ENCODE measurements around the gene SLC3A2.
"Not testable (repeated sequence)": the region's sequence is repeated elsewhere in the genome, so short reads cannot be mapped to it uniquely, and the experiment has no call there.

Gene SLC3A2

DNA sequence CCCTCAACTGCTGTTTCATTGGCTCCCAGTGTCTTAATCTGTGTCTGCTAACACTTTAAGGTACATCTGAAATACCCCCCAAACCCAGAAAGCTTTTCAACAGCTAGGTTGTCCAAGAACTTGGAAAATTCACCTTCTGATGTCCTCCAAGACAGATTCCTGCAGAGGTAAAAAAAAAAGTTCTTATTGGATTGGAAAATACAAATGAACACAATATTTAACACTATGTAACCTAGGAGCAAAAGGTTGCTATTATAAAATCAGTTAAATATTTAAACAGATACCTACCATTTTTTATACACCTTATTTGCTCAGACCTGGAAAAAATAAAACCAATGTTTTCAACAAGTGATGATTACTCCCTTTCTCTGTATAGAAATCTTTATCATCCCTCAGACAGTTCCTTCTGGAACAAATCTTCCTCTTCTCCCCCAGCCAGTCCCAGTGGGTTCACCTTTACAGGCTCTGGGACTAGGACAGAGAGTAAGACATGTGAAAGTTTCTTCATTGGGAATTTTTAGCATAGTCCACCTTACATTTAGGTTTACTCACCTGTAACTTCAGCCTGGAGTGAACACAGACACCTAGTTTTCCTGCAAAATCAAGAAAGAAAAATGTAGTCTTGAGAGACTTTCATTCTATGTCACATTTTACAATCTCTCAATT lies 28.0 kb upstream of the SLC3A2 start:
- no peak for DNase-seq

DNA sequence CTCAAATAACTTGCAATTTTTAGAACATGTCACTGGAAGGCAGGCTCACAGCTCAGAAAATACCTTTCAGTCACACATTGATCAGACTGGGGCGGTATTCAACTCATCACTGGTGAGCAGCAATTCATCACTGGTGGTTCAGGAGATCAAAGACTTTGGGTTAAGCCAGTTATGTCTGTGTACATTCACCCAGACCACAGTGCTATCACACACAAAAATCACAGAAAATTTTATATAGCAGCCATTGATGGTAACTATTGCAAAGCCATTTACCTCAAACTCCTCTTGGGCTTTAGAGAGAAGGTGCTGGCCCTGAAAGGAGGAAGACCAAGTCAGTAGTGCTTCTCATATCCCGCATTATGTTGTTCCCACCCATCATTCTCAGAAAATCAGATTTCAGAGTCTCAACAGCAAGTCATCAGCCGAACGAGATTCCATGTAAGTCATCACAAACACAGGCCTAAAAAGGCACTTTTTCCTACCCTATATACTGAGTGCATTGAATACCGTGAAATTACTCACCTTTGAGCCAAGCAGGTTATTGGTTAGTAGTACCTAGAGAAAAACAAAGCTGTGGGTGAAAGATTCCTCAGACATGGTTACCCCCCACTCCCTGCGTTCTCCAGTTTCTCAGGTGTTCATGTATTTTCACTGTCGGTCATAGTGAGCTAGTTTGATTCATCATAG lies 27.3 kb upstream of the SLC3A2 start:
- no peak for DNase-seq

DNA sequence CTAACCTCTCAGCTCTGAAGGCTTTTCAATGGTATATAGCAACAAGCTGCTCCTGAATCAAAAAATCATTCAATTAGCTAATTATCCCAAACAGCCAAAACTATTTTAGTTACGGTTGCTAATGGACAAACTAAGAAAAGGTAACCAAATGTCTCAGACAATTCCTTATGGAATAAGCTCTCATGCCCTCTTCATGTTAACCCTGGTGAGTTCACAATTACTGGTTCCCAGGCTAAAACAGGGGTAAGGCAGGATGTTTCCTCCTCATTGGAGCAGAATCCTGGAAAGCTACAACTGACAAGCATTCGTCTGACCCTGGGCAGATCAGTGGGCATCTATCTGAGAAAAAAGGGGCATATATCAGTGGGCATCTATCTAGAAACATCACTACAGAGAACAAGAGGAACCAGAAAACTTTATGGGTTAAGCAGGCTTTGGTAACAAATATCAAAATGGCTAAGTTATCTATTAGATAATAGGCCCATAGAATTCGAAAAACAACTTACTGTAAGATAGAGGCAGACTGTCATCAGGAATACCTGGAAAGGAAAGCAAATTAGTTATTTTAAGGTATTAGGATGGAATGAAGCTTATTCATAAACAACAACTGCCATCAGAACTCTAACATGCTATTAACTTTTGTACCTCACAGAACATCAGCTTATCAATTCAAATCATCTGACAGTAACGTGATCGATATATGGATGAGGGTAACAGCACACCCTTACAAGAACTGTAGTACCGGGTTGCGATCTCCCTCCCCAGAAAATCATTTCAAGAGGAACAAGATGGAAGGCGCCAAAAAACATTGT lies 26.5 kb upstream of the SLC3A2 start:
- DNase-seq = no peak

DNA sequence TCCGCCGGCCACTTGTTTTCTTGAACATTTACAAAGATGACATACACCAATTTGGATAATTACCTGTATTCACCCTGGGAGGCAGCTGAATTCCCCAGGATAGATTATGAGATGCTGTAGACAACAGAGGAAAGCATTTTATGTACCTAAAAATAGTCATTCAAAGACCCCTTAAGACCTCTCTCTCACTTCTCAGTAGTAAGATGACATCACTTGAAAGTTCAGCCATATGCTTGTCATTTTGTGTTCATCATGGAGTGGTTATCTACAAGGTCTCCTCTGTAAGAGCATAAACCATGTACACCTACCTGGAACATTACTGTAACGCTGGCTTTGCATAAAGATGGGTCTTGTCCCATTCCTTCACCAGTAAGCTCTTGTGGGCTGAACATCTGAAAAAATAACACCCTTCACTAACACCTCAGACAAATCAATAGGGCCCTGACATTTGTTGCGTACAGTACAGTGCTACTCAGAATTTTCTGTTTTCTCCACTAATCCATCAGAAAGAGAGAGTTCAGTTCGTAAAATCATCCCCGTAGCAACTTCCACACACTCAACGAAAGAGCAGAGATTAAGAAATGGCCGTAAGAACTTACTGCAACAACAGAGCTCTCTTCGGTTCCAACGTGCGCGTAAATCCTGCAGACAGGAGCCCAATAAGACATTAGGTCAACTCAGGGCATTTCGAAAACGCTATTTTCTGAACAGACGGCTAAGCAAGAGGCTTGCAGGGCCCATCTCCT lies 25.7 kb upstream of the SLC3A2 start:
- no peak for DNase-seq

DNA sequence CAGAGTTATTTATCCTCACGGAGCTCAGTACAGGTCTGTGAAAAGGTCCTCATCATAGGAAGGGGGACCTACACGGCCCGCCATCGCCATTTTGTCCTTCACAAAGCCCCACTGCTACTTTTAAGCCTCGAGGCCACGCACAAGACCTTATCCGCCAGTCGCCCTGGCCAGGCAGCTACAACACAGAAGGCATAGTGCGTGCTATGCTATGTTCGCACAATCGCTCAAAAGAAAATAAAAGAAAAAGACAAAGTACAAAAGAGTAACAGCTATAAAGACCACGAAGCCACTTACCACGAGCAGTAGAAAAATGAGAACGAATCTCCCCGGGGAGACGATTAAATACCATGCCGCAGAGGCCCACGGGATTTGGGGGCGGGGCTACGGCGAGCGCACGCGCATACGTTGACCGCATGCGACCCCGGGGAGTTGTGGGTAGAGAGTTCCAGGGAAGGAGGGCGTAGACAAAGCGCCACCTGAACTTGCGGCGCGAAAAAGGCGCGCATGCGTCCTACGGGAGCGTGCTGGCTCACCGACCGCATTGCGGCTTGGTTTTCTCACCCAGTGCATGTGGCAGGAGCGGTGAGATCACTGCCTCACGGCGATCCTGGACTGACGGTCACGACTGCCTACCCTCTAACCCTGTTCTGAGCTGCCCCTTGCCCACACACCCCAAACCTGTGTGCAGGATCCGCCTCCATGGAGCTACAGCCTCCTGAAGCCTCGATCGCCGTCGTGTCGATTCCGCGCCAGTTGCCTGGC lies 24.9 kb upstream of the SLC3A2 start:
- DNase-seq = peak; percentile 81 to 83

DNA sequence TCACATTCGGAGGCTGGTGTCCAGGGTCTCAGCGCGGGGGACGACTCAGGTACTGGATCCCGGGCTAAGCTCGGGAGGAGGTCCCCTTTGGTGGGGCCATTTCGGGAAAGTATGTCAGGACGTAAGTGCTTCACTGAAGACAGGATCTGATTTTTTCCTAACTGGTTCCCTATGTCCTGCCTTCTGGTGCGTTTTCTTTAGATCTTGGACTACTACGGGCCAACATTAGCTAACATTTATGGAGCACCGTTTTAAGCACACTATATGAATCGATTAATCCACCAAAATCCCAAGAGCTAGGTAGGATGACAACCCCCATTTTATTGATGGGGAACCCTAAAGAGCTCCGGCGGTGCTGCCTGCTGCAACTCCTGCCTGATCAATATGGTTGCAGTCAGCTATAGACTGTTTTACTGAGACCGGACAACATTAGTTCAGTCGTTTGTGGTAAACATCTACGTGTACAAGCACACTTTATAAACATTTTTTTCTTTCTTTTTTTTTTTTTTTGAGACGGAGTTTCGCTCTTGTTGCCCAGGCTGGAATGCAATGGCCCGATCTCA lies 24.3 kb upstream of the SLC3A2 start:
- no peak for DNase-seq

DNA sequence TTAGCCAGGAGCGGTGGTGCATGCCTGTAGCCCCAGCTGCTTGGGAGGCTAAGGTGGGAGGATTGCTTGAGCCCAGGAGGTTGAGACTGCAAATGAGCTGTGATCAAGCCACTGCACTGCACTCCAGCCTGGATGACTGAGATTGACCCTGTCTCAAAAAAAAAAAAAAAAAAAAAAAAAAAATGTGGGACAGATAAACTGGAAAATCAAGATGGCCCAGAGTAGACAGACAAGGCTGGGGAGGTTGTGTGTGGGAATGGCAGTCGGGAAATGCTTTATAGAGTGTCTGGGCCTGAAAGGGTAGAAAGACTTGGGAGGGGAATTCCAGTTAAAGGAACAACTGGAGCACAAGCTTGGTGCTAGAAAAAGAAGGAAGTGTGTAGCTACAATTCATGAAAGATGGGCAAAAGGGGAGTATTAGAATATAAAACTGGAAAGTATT lies 23.1 kb upstream of the SLC3A2 start:
- DNase-seq = no peak

DNA sequence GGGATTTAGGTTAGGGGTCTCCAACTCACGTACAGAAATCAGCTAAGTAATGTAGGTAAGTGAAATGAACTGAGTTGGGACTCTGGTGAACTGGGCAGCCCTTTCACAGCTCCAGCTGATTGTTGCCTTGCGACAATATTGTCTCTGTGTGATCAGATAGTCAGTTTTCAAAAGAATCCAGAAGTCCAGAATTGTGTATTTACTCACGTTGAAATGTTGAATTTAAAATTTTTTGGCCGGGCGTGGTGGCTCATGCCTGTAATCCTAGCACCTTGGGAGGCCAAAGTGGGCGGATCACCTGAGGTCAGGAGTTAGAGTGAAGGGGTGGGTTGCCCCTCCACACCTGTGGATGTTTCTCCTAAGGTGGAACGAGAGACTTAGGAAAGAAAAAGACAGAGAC lies 22.5 kb upstream of the SLC3A2 start:
- no peak for DNase-seq

DNA sequence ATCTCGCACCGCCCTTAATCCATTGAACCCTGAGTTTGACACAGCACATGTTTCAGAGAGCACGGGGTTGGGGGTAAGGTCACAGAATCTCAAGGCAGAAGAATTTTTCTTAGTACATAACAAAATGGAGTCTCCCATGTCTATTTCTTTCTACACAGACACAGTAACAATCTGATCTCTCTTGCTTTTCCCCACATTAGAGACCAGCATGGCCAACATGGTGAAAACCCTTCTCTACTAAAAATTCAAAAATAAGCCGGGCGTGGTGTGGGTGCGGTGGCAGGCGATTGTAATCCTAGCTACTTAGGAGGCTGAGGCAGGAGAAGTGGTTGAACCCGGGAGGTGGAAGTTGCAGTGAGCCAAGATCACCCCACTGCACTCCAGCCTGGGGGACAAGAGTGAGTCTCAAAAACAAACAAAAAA lies 21.4 kb upstream of the SLC3A2 start:
- not testable (repeated sequence) for DNase-seq

DNA sequence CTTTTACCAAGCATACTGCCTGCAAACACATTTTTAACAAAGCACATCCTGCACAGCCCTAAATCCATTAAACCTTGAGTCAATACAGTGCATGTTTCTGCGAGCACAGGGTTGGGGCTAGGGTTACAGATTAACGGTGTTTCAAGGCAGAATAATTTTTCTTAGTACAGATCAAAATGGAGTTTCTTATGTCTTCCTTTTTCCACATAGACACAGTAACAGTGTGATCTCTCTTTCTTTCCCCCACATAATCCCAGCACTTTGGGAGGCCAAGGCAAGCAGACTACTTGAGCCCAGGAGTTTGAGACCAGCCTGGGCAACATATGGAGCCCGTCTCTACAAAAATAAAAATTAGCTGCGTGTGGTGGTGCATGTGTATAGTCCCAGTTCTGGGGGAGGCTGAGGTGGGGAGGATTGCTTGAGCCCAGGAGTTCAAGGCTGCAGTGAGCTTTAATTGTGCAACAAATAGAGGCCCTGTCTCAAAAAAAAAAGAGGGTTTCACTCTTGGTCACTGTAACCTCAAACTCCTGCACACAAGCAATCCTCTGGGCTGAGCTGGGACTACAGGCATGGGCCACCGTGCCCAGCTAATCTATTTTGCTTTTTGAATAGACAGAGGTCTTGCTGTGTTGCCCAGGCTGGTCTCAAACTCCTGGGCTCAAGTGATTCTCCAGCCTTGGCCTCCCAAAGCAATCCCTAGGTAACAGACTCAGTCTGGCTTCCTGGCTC lies 19.7 kb upstream of the SLC3A2 start:
- no peak for DNase-seq

DNA sequence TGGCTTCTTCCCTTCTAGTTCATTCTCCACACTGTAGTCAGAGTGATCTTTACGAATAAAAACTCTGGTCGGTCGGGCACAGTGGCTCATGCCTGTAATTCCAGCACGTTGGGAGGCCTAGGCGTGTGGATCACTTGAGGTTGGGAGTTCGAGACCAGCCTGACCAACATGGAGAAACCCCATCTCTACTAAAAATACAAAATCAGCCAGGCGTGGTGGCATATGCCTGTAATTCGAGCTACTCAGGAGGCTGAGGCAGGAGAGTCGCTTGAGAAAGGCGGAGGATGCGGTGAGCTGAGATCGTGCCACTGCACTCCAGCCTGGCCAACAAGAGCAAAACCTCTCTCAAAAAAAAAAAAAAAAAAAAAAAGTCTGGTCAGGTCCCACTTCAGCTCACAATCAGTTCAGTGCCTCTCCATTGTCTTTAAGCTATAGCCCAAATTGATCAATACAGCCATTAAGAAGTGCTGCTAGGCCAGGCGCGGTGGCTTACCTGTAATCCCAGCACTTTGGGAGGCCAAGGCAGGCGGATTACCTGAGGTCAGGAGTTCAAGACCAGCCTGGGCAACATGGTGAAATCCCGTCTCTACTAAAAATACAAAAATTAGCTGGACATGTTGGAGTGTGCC lies 19.0 kb upstream of the SLC3A2 start:
- DNase-seq = not testable (repeated sequence)

DNA sequence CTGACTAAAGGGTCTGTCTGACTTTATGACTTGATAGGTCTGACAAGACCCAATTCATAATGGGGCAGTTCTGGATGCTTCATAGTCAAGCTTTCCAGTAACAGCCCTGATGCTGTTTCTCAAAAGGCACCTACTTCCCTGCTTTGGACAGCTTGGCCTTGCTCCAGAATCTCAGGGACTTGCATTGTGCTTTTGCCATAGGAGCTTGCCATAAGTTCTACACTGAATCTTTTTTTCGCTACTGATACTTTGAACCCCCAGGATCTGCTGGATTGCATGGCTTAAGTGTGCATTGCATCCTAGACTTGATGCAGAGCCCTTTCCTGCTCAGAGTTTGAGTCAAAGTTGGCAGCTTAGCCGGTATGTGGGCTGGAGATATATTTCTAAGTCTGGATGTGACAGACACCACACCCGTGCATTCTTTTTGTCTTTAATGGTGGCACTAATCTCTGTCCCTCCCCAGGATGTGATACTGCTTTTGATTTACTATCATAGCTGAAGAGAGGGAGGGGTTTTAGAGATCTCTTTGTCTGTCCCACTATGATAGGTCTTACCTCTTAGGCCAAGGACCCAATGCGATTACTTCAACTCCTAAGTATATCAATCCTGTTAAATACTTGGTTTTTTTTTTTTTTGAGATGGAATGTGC lies 16.9 kb upstream of the SLC3A2 start:
- no peak for DNase-seq

DNA sequence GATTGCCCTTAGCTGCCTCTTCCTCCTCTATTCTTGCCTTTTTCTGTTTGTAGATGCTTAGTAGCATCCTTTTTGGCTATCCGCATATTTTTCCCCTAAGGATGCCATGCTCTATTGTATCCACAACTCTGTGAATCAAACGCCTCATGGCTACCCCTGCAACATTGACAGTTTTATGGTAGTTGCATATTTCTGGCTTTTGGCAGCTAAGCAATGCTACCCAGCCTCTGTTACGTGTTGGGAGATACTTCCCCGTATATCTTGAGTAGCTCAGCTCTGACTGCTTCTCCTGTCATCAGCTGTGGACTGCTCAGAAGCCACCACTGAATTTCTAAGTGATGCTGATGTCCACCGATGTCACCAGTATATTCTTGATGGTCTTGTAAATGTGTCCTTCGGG lies 15.1 kb upstream of the SLC3A2 start:
- DNase-seq = no peak

DNA sequence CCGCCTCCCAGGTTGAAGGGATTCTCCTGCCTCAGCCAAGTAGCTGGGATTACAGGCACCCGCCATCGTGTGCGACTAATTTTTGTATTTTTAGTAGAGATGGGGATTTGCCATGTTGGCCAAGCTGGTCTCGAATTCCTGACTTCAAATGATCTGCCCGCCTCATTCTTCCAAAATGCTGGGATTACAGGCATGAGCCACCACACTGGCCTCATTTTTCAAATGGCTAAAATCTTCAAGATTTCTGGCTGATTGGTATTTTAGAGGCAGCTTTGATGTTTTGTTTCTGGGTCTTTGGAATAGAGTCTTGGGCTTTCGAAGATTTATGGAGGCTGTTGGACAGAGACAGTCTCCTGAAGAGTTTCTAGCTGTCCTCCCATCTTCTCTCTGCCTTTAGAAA lies 5.8 kb upstream of the SLC3A2 start:
- no peak for DNase-seq

DNA sequence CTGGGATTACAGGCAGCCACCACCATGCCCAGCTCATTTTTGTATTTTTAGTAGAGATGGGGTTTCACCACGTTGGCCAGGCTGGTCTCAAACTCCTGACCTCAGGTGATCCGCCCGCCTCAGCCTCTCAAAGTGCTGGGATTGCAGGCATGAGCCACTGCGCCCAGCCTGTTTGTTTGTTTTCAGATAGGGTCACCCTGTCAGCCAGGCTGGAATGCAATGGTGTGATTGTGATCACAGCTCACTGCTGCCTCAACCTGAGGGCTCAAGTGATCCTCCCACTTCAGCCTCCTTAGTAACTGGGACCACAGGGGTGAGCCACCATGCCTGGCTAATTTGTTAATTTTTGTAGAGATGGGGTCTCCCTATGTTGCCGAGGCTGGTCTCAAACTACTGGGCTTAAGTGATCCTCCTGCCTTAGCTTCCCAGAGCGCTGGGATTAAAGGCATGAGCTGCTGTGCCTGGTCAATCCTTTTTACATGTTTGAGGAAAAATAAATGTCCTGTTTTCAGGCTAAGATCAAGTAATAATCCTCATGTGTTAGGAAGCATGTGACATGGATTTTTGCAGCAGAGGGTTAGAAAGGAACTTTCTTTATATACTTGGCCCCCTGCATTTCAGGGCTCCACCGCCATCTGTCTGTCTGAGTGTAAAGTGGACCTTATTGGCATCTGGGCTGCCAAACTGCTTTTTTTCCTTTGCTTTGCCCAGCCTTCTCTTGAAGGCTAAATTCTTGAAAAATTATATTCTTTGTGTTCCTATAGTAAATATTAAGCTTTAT lies 4.8 kb upstream of the SLC3A2 start:
- DNase-seq = no peak

DNA sequence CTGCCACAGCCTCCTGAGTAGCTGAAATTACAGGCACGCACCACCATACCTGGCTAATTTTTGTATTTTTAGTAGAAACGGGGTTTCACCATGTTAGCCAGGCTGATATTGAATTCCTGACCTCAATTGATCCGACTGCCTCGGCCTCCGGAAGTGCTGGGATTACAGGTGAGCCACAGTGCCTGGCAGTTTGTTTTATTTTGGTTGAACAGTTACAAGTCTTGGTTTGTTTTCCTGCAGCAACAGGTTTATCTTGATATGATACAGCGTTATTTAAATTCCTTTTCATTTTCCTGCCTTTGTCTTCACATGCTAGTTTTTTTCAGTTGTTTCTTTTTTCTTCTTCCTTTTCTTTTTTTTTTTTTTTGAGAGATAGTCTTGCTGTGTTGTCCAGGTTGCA lies 4.0 kb upstream of the SLC3A2 start:
- no peak for DNase-seq

DNA sequence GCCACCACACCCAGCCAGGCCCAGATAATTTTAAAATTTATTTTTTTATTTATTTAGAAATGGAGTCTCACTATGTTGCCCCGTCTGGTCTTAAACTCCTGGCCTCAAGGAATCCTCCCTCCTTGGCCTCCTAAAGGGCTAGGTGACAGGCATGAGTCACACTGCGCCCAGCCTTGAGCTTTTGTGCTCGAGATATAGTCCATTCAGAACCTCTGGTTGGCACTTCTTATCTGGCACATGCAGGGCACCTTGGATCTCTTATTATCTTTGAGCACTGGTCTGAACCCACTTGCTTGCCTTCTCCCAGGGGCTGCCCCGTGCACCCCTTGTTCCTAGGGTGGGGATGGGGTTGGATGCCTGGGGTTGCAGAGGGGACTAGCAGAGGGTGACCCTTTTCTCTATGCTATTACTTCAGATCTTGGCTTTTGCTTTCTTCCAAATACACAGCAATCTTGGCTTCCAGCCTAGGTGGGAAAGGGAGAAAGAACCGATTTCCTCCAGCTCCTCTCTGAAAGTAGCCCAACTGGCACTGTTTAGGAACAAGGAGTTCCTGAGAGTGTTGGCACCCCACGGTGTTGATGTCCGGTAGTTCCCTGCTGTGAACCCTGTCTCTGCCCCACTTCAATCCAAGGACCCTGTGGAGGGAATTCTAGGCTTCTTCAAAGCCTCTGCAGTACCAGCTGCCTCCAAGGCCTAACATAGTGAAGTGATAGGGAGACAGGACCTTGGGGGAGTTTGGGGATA lies 1.3 kb upstream of the SLC3A2 start:
- DNase-seq = no peak

DNA sequence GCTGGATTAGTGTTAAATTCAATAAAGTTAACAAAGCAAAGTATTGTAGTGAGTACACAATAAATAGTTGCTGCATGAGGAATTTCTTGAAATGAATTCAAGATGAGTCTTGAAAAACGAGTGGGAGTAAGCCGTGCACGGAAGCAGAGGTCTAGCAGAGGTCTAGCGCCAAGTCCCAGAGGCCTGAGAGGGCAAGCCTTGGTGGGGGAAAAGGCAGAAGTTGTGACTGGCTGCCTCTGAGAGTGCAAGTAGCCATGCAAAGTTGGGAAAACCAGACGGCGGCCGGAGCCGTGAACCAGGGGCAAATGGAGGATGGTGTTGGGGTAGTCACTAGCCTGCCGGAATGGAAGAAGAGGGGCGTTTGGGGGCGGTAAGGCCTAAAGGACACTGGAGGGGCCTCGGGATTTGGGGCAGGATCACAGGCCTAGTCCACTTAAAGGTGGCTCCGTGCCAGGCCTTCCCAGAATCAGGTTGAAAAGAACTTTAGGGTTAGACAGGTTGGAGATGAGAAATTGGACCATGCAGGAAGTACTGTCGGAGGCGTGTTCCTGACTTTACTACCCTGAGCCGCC lies 379 bp upstream of the SLC3A2 start:
- peak in 1 of 2 experiments; percentile 19 for DNase-seq
